ENCODE results near the gene HUNK. TPM values are rescaled to one million over a fixed set of nuclear protein-coding genes. Genes with fewer than 3 reads are reported as not detected.

The HUNK gene
- 1 to 10 TPM in 1 of 4 donors, under 1 TPM in 3; 0.22 to 1.2 (median 0.36) TPM for total RNA-seq

GRCh38 chr21:31872452-31873274 lies at the start of gene HUNK:
TSS of gene HUNK (plus strand) at chr21:31873020. CDS start at chr21:31873675, 655 bp downstream.
- intact Hi-C loops (cut with DNase I), result loop anchor here (10.0 kb wide), 1 partner anchor 88 kb away; no protein-coding TSS in a partner anchor
- Histone ChIP-seq H3K27ac (no peak within 1 kb of the TSS), H3K27me3 (no peaks in the 10 kb centered on the region), H3K4me1 (peaks cover 13 to 16% of the 10 kb centered on the region in 2 donors), H3K36me3 (no peaks in the 10 kb centered on the region), H3K4me3 (replicated peaks in 1 of 3) (peak within 1 kb of the TSS in 2 of 3 donors; percentile 24 to 52), H3K9me3 (no peaks in the 10 kb centered on the region)
- 2 to 5% methylated on average over 8 to 15 of the region's 74 CpGs for WGBS, 2 donors
- TF ChIP-seq, protein P1, sequence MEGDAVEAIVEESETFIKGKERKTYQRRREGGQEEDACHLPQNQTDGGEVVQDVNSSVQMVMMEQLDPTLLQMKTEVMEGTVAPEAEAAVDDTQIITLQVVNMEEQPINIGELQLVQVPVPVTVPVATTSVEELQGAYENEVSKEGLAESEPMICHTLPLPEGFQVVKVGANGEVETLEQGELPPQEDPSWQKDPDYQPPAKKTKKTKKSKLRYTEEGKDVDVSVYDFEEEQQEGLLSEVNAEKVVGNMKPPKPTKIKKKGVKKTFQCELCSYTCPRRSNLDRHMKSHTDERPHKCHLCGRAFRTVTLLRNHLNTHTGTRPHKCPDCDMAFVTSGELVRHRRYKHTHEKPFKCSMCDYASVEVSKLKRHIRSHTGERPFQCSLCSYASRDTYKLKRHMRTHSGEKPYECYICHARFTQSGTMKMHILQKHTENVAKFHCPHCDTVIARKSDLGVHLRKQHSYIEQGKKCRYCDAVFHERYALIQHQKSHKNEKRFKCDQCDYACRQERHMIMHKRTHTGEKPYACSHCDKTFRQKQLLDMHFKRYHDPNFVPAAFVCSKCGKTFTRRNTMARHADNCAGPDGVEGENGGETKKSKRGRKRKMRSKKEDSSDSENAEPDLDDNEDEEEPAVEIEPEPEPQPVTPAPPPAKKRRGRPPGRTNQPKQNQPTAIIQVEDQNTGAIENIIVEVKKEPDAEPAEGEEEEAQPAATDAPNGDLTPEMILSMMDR (IDR thresholded peaks at IDR 0.05), result peak in 1 of 6 experiments; percentile 4
- TF ChIP-seq POLR2A (IDR thresholded peaks at IDR 0.05), result no peak
- peak; percentile 32 to 50 for DNase-seq

DNA sequence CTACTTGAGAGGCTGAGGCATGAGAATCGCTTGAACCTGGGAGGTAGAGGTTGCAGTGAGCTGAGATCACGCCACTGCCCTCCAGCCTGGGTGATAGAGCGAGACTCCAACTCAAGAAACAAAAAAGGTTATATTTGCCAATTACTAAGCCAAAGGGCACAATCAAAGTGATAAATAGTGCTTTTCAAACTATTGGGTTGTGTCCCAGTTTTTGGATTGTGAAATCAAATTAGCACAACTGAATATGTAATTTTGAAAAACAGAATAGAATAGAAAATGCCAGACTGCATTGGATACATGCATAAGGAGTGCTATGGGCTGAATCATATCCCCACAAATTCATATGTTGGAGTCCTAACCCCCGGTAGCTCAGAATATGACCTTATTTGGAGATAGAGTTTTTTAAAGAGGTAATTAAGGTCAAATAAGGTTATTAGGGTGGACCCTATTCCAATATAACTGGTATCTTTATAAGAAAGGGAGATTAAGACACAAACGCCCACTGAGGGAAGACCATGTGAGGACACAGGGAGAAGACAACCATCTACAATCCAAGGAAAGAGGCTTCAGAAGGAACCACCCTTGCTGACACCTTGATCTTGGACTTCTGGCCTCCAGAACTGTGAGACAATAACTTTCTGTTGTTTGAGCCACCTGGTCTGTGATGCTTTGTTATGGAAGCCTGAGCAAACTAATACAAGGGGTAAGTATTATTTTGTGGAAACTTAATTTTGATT lies 42.9 kb upstream of the HUNK start:
- Histone ChIP-seq H3K27me3 (no peaks in the 10 kb centered on the region), H3K9me3 (no peaks in the 10 kb centered on the region), H3K27ac (peak overlapping the region in 2 of 3 donors; percentile 49 to 53), H3K36me3 (no peaks in the 10 kb centered on the region), H3K4me1 (peaks cover 14 to 19% of the 10 kb centered on the region in 2 donors), H3K4me3 (replicated peaks in 1 of 3) (no peak overlapping the region)
- no peak for DNase-seq
- no peak for TF ChIP-seq POLR2A (IDR thresholded peaks at IDR 0.05)
- TF ChIP-seq, protein P1 (IDR thresholded peaks at IDR 0.05), result no peak
- intact Hi-C loops (cut with DNase I), result no loop called here
- 66 to 73% methylated on average over 5 of the region's 5 CpGs for WGBS, 2 donors

DNA sequence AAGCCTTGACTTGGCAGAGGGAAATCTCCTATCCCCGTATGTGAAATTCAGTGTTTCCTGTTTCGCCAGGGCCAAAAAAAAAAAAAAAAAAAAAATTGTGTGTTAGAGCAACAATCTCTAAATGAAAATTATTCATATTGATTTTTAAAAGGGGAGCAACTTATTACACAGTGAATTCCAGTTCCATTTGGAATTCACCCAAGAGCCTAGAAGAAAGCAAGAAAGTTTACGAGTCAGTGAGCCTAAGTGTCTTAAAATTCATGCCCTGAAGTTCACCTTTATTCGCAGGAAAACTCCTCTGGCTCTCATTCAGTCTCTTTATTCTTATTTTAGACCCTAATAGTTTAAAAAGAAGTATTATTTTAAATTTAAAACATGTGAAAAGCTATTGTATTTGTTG lies 42.1 kb upstream of the HUNK start:
- Histone ChIP-seq H3K36me3 (no peaks in the 10 kb centered on the region), H3K4me1 (peaks cover 14 to 19% of the 10 kb centered on the region in 2 donors), H3K4me3 (replicated peaks in 1 of 3) (no peak overlapping the region), H3K27ac (peak overlapping the region in 1 of 3 donors; percentile 53), H3K27me3 (no peaks in the 10 kb centered on the region), H3K9me3 (no peaks in the 10 kb centered on the region)
- TF ChIP-seq, protein P1 (IDR thresholded peaks at IDR 0.05), result no peak
- TF ChIP-seq POLR2A (IDR thresholded peaks at IDR 0.05), result no peak
- 20 to 23% methylated on average over 4 of the region's 4 CpGs for WGBS, 2 donors
- DNase-seq, result no peak
- intact Hi-C loops (cut with DNase I), result no loop called here

DNA sequence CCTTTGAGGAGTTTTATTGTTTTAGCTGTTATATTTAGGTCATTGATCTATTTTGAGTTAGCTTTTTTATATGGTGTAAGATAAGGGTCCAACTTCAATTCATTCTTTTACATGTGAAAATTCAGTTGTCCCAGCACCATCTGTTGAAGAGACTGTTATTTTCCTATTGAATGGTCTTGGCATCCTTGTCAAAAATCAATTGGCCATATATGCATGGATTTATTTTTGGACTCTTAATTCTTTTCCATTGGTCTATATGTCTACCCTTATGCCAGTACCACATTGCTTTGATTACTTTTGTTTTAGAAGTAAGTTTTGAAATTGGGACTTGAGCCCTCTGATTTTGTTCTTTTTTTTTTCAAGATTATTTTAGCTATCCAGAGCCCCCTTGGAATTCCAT lies 35.8 kb upstream of the HUNK start:
- H3K4me1 ChIP-seq, result no peaks in the 10 kb centered on the region
- intact Hi-C loops (cut with DNase I), result no loop called here
- TF ChIP-seq, protein P1 (IDR thresholded peaks at IDR 0.05), result no peak
- TF ChIP-seq POLR2A (IDR thresholded peaks at IDR 0.05), result no peak
- H3K9me3 ChIP-seq, result no peaks in the 10 kb centered on the region
- H3K27me3 ChIP-seq, result no peaks in the 10 kb centered on the region
- DNase-seq, result no peak
- no peaks in the 10 kb centered on the region for H3K36me3 ChIP-seq
- no peak overlapping the region for H3K27ac ChIP-seq
- H3K4me3 ChIP-seq (replicated peaks in 1 of 3), result no peak overlapping the region
